Measurements from ENCODE around the gene PSEN2. TPM values are rescaled to one million over a fixed set of nuclear protein-coding genes. Genes with fewer than 3 reads are reported as not detected.

Gene PSEN2
- total and polyA plus RNA-seq, 4 donors = 11.2 to 15.7 (median 13.3) TPM

- no peak overlapping the region for H3K27ac ChIP-seq (ENCODE audit: low read depth in 1 of 2, low read length in 2 of 2)
Observed at GRCh38 chr1:226942392-226942791, 72.0 kb downstream of the PSEN2 start.

GRCh38 chr1:226943156-226943555 is 72.7 kb downstream of the PSEN2 start:
- DNase-seq (no peak), ATAC-seq (ENCODE audit: low FRiP score) (no peak)
- intact Hi-C loops (cut with DNase I) = no loop called here
- H3K9me3 ChIP-seq (ENCODE audit: control insufficient read depth, low read length) = no peaks in the 10 kb centered on the region
- H3K27ac ChIP-seq (ENCODE audit: low read depth in 1 of 2, low read length in 2 of 2) = no peak overlapping the region
- no peak overlapping the region for H3K4me3 ChIP-seq (ENCODE audit: low read length in 2 of 2)
- 80% methylated on average over 5 of the region's 5 CpGs for WGBS, 2 donors
- H3K36me3 ChIP-seq (ENCODE audit: control insufficient read depth in 1 of 2, insufficient read depth in 2 of 2, low read length in 1 of 2) = no peaks in the 10 kb centered on the region
- H3K4me1 ChIP-seq (ENCODE audit: control insufficient read depth in 1 of 2, insufficient read depth in 2 of 2, low read length in 2 of 2) = peaks cover 0 to 4% of the 10 kb centered on the region in 2 donors
- H3K27me3 ChIP-seq (ENCODE audit: control insufficient read depth in 1 of 2, insufficient read depth in 2 of 2, low read length in 1 of 2) = no peaks in the 10 kb centered on the region

More at GRCh38 chr1:226942392-226942791, 72.0 kb downstream of the PSEN2 start:
- Histone ChIP-seq H3K36me3 (ENCODE audit: control insufficient read depth in 1 of 2, insufficient read depth in 2 of 2, low read length in 1 of 2) (no peaks in the 10 kb centered on the region), H3K9me3 (ENCODE audit: control insufficient read depth, low read length) (no peaks in the 10 kb centered on the region), H3K4me1 (ENCODE audit: control insufficient read depth in 1 of 2, insufficient read depth in 2 of 2, low read length in 2 of 2) (peaks cover 0 to 4% of the 10 kb centered on the region in 2 donors), H3K4me3 (ENCODE audit: low read length in 2 of 2) (no peak overlapping the region), H3K27me3 (ENCODE audit: control insufficient read depth in 1 of 2, insufficient read depth in 2 of 2, low read length in 1 of 2) (no peaks in the 10 kb centered on the region)
- 85 to 93% methylated on average over 3 of the region's 3 CpGs for WGBS, 2 donors
- intact Hi-C loops (cut with DNase I) = no loop called here
- DNase-seq (no peak), ATAC-seq (ENCODE audit: low FRiP score) (no peak)

GRCh38 chr1:226943927-226944326 is 73.5 kb downstream of the PSEN2 start:
- no peak for ATAC-seq (ENCODE audit: low FRiP score)
- DNase-seq = no peak
- H3K27me3 ChIP-seq (ENCODE audit: control insufficient read depth in 1 of 2, insufficient read depth in 2 of 2, low read length in 1 of 2) = no peaks in the 10 kb centered on the region
- H3K27ac ChIP-seq (ENCODE audit: low read depth in 1 of 2, low read length in 2 of 2) = no peak overlapping the region
- H3K4me1 ChIP-seq (ENCODE audit: control insufficient read depth in 1 of 2, insufficient read depth in 2 of 2, low read length in 2 of 2) = peaks cover 0 to 4% of the 10 kb centered on the region in 2 donors
- no peaks in the 10 kb centered on the region for H3K36me3 ChIP-seq (ENCODE audit: control insufficient read depth in 1 of 2, insufficient read depth in 2 of 2, low read length in 1 of 2)
- WGBS, 2 donors = 90 to 91% methylated on average over 2 of the region's 2 CpGs
- intact Hi-C loops (cut with DNase I) = no loop called here
- no peaks in the 10 kb centered on the region for H3K9me3 ChIP-seq (ENCODE audit: control insufficient read depth, low read length)
- H3K4me3 ChIP-seq (ENCODE audit: low read length in 2 of 2) = no peak overlapping the region

GRCh38 chr1:226945106-226945857 is 74.9 kb downstream of the PSEN2 start:
- 65 to 69% methylated on average over 19 of the region's 19 CpGs for WGBS, 2 donors
- ATAC-seq (ENCODE audit: low FRiP score) = no peak
- Histone ChIP-seq H3K27ac (ENCODE audit: low read depth in 1 of 2, low read length in 2 of 2) (no peak overlapping the region), H3K4me3 (ENCODE audit: low read length in 2 of 2) (no peak overlapping the region), H3K27me3 (ENCODE audit: control insufficient read depth in 1 of 2, insufficient read depth in 2 of 2, low read length in 1 of 2) (no peaks in the 10 kb centered on the region), H3K4me1 (ENCODE audit: control insufficient read depth in 1 of 2, insufficient read depth in 2 of 2, low read length in 2 of 2) (peaks cover 0 to 4% of the 10 kb centered on the region in 2 donors), H3K36me3 (ENCODE audit: control insufficient read depth in 1 of 2, insufficient read depth in 2 of 2, low read length in 1 of 2) (no peaks in the 10 kb centered on the region), H3K9me3 (ENCODE audit: control insufficient read depth, low read length) (no peaks in the 10 kb centered on the region)
- DNase-seq = no peak
- intact Hi-C loops (cut with DNase I) = no loop called here

Other genes with a start within 250 kb of the PSEN2 start
- 10 to 100 TPM; 16.8 to 31.8 TPM for gene ITPKB, start 131.3 kb upstream of the PSEN2 start, total RNA-seq
- 1 to 10 TPM; 2.1 to 6.6 TPM for gene ITPKB, start 131.3 kb upstream of the PSEN2 start, polyA plus RNA-seq
- 10 to 100 TPM; 13.9 to 27.3 TPM for gene COQ8A, start 69.7 kb downstream of the PSEN2 start, total RNA-seq
- gene COQ8A, start 69.7 kb downstream of the PSEN2 start, polyA plus RNA-seq = 10 to 100 TPM; 11.4 to 37.5 TPM

Measured in aorta (tissue), 5 donors.